Activated CD8-positive, alpha-beta T cell treated with anti-CD3 and anti-CD28 coated beads for 36 hours (primary cell): ENCODE data around the gene TM9SF4. TPM values are rescaled to one million over a fixed set of nuclear protein-coding genes. Genes with fewer than 3 reads are reported as not detected.
"Not testable (repeated sequence)": the region's sequence is repeated elsewhere in the genome, so short reads cannot be mapped to it uniquely, and the experiment has no call there.

Source experiments
- ATAC-seq: fragments of 200-7000 bp; cut with Tn5 transposase; one replicate; pipeline ENCODE4 v1.10.0; 2021; ENCODE audit warnings: mild to moderate bottlenecking, moderate library complexity
- CTCF ChIA-PET: fragments of 350-600 bp; sonication (Branson Sonifier 250); formaldehyde crosslinking; loops from one replicate; lab custom pipeline; 2021; ENCODE audit warnings: antibody characterized with exemption; lab: Charles Lee
- POLR2A ChIA-PET: fragments of 350-600 bp; sonication (Branson Sonifier 250); formaldehyde crosslinking; loops from one replicate; lab custom pipeline; 2021; ENCODE audit warnings: antibody characterized with exemption; lab: Charles Lee
- DNase-seq: peaks from one replicate; pipeline ENCODE4 v3.0.0-alpha.2; 2020
- H3K27ac Mint-ChIP-seq: one replicate; pipeline ENCODE4 v1.8.0; 2021; ENCODE audit warnings: mild to moderate bottlenecking, mixed read lengths
- H3K27me3 Mint-ChIP-seq: one replicate; pipeline ENCODE4 v1.8.0; 2021; ENCODE audit warnings: mixed read lengths
- H3K36me3 Mint-ChIP-seq: one replicate; pipeline ENCODE4 v1.8.0; 2021; ENCODE audit warnings: low read depth, mixed read lengths
- H3K4me1 Mint-ChIP-seq: one replicate; pipeline ENCODE4 v1.8.0; 2021; ENCODE audit warnings: low read depth, mixed read lengths
- H3K4me3 Mint-ChIP-seq: one replicate; pipeline ENCODE4 v1.8.0; 2021; ENCODE audit warnings: mild to moderate bottlenecking, moderate library complexity, mixed read lengths
- H3K9me3 Mint-ChIP-seq: one replicate; pipeline ENCODE4 v1.8.0; 2021; ENCODE audit warnings: mixed read lengths
- intact Hi-C: fragments of 100-400 bp; cut with micrococcal nuclease; formaldehyde crosslinking; loops from one replicate; pipeline ENCODE4 v1.10.0; 2022
- total RNA-seq, 2 experiments: library from RNA; stranded (reverse); gene quantifications; one replicate each; pipeline ENCODE4 v1.2.3, GENCODE V29; 2021
- TF ChIP-seq, protein P1 (sequence below): fragments of 200-600 bp; IDR thresholded peaks from one replicate; pipeline ENCODE4 v1.8.0; 2022; ENCODE audit warnings: antibody characterized with exemption, mild to moderate bottlenecking

Gene TM9SF4
- total RNA-seq, 2 experiments from 2014 or later = 36.5 to 39.5 TPM

DNA sequence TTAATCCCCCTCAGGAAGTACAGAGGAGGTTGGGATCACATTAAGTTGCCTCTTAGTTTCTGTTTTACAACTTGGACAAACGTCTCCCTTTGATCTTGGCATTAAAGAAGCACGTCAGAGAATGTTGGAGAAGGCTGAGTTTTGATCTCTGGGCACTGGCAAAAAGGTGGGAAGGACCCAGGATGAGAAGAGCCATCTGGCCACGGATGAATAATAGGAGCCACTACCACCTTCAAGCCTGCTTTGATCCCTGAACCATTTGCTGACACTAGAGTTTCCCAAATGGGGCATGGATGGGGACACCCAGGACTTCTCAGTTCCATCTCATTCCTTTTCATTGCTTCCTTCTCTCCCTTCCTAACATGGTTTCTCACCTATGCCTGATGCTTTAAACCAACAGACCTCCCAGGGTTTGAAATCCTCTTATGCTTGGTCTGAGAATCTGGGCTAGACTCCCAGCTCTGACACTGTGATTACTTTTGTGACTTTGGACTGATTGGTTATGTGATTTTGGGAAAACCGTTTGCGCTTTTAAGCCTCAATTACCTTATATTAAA, 5.8 kb downstream of the TM9SF4 start:
- intact Hi-C loops = no loop called here
- TF ChIP-seq, protein P1, sequence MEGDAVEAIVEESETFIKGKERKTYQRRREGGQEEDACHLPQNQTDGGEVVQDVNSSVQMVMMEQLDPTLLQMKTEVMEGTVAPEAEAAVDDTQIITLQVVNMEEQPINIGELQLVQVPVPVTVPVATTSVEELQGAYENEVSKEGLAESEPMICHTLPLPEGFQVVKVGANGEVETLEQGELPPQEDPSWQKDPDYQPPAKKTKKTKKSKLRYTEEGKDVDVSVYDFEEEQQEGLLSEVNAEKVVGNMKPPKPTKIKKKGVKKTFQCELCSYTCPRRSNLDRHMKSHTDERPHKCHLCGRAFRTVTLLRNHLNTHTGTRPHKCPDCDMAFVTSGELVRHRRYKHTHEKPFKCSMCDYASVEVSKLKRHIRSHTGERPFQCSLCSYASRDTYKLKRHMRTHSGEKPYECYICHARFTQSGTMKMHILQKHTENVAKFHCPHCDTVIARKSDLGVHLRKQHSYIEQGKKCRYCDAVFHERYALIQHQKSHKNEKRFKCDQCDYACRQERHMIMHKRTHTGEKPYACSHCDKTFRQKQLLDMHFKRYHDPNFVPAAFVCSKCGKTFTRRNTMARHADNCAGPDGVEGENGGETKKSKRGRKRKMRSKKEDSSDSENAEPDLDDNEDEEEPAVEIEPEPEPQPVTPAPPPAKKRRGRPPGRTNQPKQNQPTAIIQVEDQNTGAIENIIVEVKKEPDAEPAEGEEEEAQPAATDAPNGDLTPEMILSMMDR = no peak
- no peak overlapping the region for H3K4me3 Mint-ChIP-seq
- H3K27ac Mint-ChIP-seq = no peak overlapping the region
- H3K9me3 Mint-ChIP-seq = no peaks in the 10 kb centered on the region
- peaks cover 24% of the 10 kb centered on the region for H3K36me3 Mint-ChIP-seq
- CTCF ChIA-PET = interaction anchor here (0.9 to 1.2 kb wide), 2 partner anchors 85 to 165 kb away, joined by 3 to 4 read pairs; no protein-coding TSS in a partner anchor
- peaks cover 65% of the 10 kb centered on the region for H3K4me1 Mint-ChIP-seq
- DNase-seq (no peak), ATAC-seq (no peak)
- no peaks in the 10 kb centered on the region for H3K27me3 Mint-ChIP-seq
- POLR2A ChIA-PET = interaction anchor here (0.8 to 1.4 kb wide), 2 partner anchors 10 to 90 kb away, joined by 3 to 5 read pairs; no protein-coding TSS in a partner anchor

GRCh38 chr20:32116079-32116521, 6.6 kb downstream of the TM9SF4 start:
- no peak overlapping the region for H3K4me3 Mint-ChIP-seq
- peak overlapping the region; percentile 16 for H3K27ac Mint-ChIP-seq
- peaks cover 24% of the 10 kb centered on the region for H3K36me3 Mint-ChIP-seq
- H3K9me3 Mint-ChIP-seq = no peaks in the 10 kb centered on the region
- H3K27me3 Mint-ChIP-seq = no peaks in the 10 kb centered on the region
- DNase-seq (no peak), ATAC-seq (no peak)
- ChIA-PET POLR2A (interaction anchor here (0.6 to 1.6 kb wide), 4 partner anchors 8 to 242 kb away, joined by 3 to 5 read pairs (median 4); no protein-coding TSS in a partner anchor), CTCF (interaction anchor here (0.9 to 1.2 kb wide), 2 partner anchors 85 to 166 kb away, joined by 3 to 4 read pairs; no protein-coding TSS in a partner anchor)
- H3K4me1 Mint-ChIP-seq = peaks cover 57% of the 10 kb centered on the region
- intact Hi-C loops = no loop called here
- TF ChIP-seq, protein P1 = no peak

- H3K27me3 Mint-ChIP-seq, H3K27ac Mint-ChIP-seq, H3K4me3 Mint-ChIP-seq, ATAC-seq, DNase-seq, intact Hi-C loops, H3K9me3 Mint-ChIP-seq: not testable (repeated sequence)
- Mint-ChIP-seq H3K36me3 (peaks cover 18% of the 10 kb centered on the region), H3K4me1 (peaks cover 50% of the 10 kb centered on the region)
- CTCF ChIA-PET = interaction anchor here (1.2 kb wide), 1 partner anchor 86 kb away, joined by 4 read pairs; no protein-coding TSS in a partner anchor
- POLR2A ChIA-PET = interaction anchor here (0.6 to 1.6 kb wide), 4 partner anchors 8 to 243 kb away, joined by 3 to 5 read pairs (median 4); no protein-coding TSS in a partner anchor
Measured at GRCh38 chr20:32116796-32117195, 7.3 kb downstream of the TM9SF4 start.

DNA sequence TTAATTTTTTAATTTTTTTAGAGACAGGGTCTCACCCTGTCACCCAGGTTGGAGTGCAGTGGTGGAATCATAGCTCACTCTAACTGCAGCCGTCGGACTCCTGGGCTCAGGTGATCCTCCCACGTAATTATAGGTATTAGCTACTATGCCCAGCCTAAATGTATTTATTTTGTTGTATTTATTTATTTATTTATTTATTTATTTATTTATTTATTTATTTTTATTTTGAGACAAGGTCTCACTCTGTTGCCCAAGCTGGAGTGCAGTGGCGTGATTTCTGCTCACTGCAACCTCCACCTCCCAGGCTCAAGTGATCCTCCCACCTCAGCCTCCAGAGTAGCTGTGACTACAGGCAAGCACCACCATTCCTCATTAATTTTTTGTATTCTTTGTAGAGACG, 8.9 kb downstream of the TM9SF4 start:
- H3K36me3 Mint-ChIP-seq = peaks cover 17% of the 10 kb centered on the region
- H3K4me1 Mint-ChIP-seq = peaks cover 35% of the 10 kb centered on the region

GRCh38 chr20:32119734-32120133, 10.2 kb downstream of the TM9SF4 start:
- Mint-ChIP-seq H3K27me3 (no peaks in the 10 kb centered on the region), H3K27ac (no peak overlapping the region), H3K9me3 (no peaks in the 10 kb centered on the region), H3K4me1 (peaks cover 27% of the 10 kb centered on the region), H3K4me3 (no peak overlapping the region), H3K36me3 (peaks cover 23% of the 10 kb centered on the region)
- ChIA-PET CTCF (interaction anchor here (2.9 kb wide), 1 partner anchor 273 kb away, joined by 6 read pairs; no protein-coding TSS in a partner anchor), POLR2A (interaction anchor here (1.1 kb wide), 1 partner anchor 12 kb away, joined by 3 read pairs; no protein-coding TSS in a partner anchor)
- intact Hi-C loops = no loop called here
- TF ChIP-seq, protein P1 = no peak
- ATAC-seq (no peak), DNase-seq (no peak)

More for the DNA sequence above, 8.9 kb downstream of the TM9SF4 start:
- ChIA-PET POLR2A (interaction anchor here (0.5 to 0.7 kb wide), 3 partner anchors 8 to 416 kb away, joined by 3 read pairs; no protein-coding TSS in a partner anchor), CTCF (interaction anchor here (0.9 to 2.9 kb wide), 3 partner anchors 8 to 272 kb away, joined by 3 to 6 read pairs (median 3); no protein-coding TSS in a partner anchor)
- H3K4me3 Mint-ChIP-seq, intact Hi-C loops, DNase-seq, H3K9me3 Mint-ChIP-seq, H3K27ac Mint-ChIP-seq, H3K27me3 Mint-ChIP-seq, ATAC-seq: not testable (repeated sequence)

- intact Hi-C loops, H3K27ac Mint-ChIP-seq, POLR2A ChIA-PET, H3K27me3 Mint-ChIP-seq, ATAC-seq, H3K4me3 Mint-ChIP-seq, DNase-seq, CTCF ChIA-PET, H3K9me3 Mint-ChIP-seq: not testable (repeated sequence)
- Mint-ChIP-seq H3K4me1 (peaks cover 15% of the 10 kb centered on the region), H3K36me3 (peaks cover 17% of the 10 kb centered on the region)
Measured at GRCh38 chr20:32121908-32122307, 12.4 kb downstream of the TM9SF4 start.
